CD14-positive monocyte (primary cell): Measurements from ENCODE around the gene IDI1. TPM values are rescaled to one million over a fixed set of nuclear protein-coding genes. Genes with fewer than 3 reads are reported as not detected.

Experiments
- DNase-seq, 3 donors: peaks; one replicate each; pipeline ENCODE4 v3.0.0-alpha.2; 2011 to 2022
- H2AFZ ChIP-seq: 2 replicates; pipeline ENCODE4 v1.6.0; 2012; ENCODE audit warnings: mild to moderate bottlenecking, low read depth, low read length, inconsistent platforms; ENCODE audit not compliant: insufficient read depth, poor library complexity, severe bottlenecking
- H3K27ac ChIP-seq, 2 donors: 1 replicate in 1 of 2; 2 replicates in 1 of 2; pipeline ENCODE4 v1.5.1; 2012 to 2013; ENCODE audit warnings: low read length in 2 of 2, control low read depth in 1 of 2, inconsistent platforms in 1 of 2, low read depth in 1 of 2, mild to moderate bottlenecking in 1 of 2
- H3K27me3 ChIP-seq, 2 donors: one replicate each; pipeline versions ENCODE4 v1.6.0 to v1.6.1; 2011 to 2013; ENCODE audit warnings: low read length in 2 of 2; ENCODE audit not compliant: control insufficient read depth in 2 of 2, insufficient read depth in 2 of 2
- H3K36me3 ChIP-seq, 2 donors: replicated peaks in 1 of 2; 1 replicate in 1 of 2; 2 replicates in 1 of 2; pipeline versions ENCODE4 v1.5.1 to v1.6.1; 2012 to 2013; ENCODE audit warnings: low read length in 2 of 2, control low read depth in 1 of 2, inconsistent platforms in 1 of 2, mild to moderate bottlenecking in 1 of 2; ENCODE audit not compliant: insufficient read depth in 2 of 2, control insufficient read depth in 1 of 2
- H3K4me1 ChIP-seq, 2 donors: 1 replicate in 1 of 2; 2 replicates in 1 of 2; pipeline versions ENCODE4 v1.5.1 to v1.6.1; 2012 to 2013; ENCODE audit warnings: low read length in 2 of 2, control low read depth in 1 of 2, inconsistent platforms in 1 of 2, mild to moderate bottlenecking in 1 of 2, moderate library complexity in 1 of 2; ENCODE audit not compliant: insufficient read depth in 2 of 2, control insufficient read depth in 1 of 2
- H3K4me2 ChIP-seq: replicated peaks from 2 replicates; pipeline ENCODE3; 2012; ENCODE audit warnings: low read length, moderate library complexity, mild to moderate bottlenecking; ENCODE audit not compliant: poor library complexity, severe bottlenecking; ENCODE audit errors: extremely low read depth
- H3K4me3 ChIP-seq, 3 experiments: fragments of 200-600 bp in 1 of 3; sonication (generic) in 1 of 3; replicated peaks in 1 of 3; 1 replicate in 2 of 3; 2 replicates in 1 of 3; pipeline ENCODE4 v1.5.1; 2011 to 2013; ENCODE audit warnings: low read length in 3 of 3, mild to moderate bottlenecking in 3 of 3, control low read depth in 2 of 3, low read depth in 2 of 3, inconsistent platforms in 1 of 3, moderate library complexity in 1 of 3
- H3K79me2 ChIP-seq: 2 replicates; pipeline ENCODE4 v1.6.0; 2012; ENCODE audit warnings: mild to moderate bottlenecking, control low read depth, inconsistent platforms, low read length, moderate library complexity; ENCODE audit not compliant: insufficient read depth
- H3K9ac ChIP-seq: 2 replicates; pipeline ENCODE4 v1.6.0; 2017; ENCODE audit warnings: low read length, mild to moderate bottlenecking; ENCODE audit not compliant: insufficient read depth, poor library complexity, severe bottlenecking
- H3K9me3 ChIP-seq, 2 donors: replicated peaks in 1 of 2; 1 replicate in 1 of 2; 2 replicates in 1 of 2; pipeline versions ENCODE4 v1.5.1 to v1.6.1; 2012 to 2013; ENCODE audit warnings: low read length in 2 of 2, control low read depth in 1 of 2; ENCODE audit not compliant: control insufficient read depth in 1 of 2, insufficient read depth in 1 of 2
- H4K20me1 ChIP-seq: 2 replicates; pipeline ENCODE4 v1.6.0; 2012; ENCODE audit warnings: mild to moderate bottlenecking, low read length, control low read depth, moderate library complexity; ENCODE audit not compliant: insufficient read depth
- H3K27ac Mint-ChIP-seq, 7 donors: one replicate each; pipeline ENCODE4 v1.8.0; 2020; ENCODE audit warnings: mild to moderate bottlenecking in 7 of 7, mixed read lengths in 7 of 7, moderate library complexity in 6 of 7, inconsistent platforms in 2 of 7
- H3K27me3 Mint-ChIP-seq, 3 donors: one replicate each; pipeline ENCODE4 v1.8.0; 2021 to 2022; ENCODE audit warnings: low read depth in 3 of 3, mild to moderate bottlenecking in 3 of 3, mixed read lengths in 3 of 3, moderate library complexity in 3 of 3, inconsistent platforms in 1 of 3
- H3K36me3 Mint-ChIP-seq, 2 donors: one replicate each; pipeline ENCODE4 v1.8.0; 2020; ENCODE audit warnings: mixed read lengths in 2 of 2, inconsistent platforms in 1 of 2, mild to moderate bottlenecking in 1 of 2
- H3K4me1 Mint-ChIP-seq: one replicate; pipeline ENCODE4 v1.8.0; 2020; ENCODE audit warnings: mild to moderate bottlenecking, mixed read lengths
- H3K4me3 Mint-ChIP-seq, 2 donors: one replicate each; pipeline ENCODE4 v1.8.0; 2020; ENCODE audit warnings: mild to moderate bottlenecking in 2 of 2, mixed read lengths in 2 of 2, moderate library complexity in 1 of 2
- H3K9me3 Mint-ChIP-seq, 7 donors: one replicate each; pipeline ENCODE4 v1.8.0; 2020 to 2022; ENCODE audit warnings: mixed read lengths in 7 of 7, mild to moderate bottlenecking in 6 of 7, moderate library complexity in 6 of 7, inconsistent platforms in 2 of 7
- CTCF ChIP-seq: fragments of 200-600 bp; IDR thresholded peaks from one replicate; pipeline ENCODE4 v1.8.0; 2022; ENCODE audit warnings: antibody characterized with exemption, mild to moderate bottlenecking
- WGBS: methylation state at CpG from one replicate; pipeline ENCODE4 v1.1.5; 2013; ENCODE audit warnings: missing lambda C conversion rate; ENCODE audit not compliant: insufficient coverage; 5-methylcytosine and 5-hydroxymethylcytosine counted together
- intact Hi-C, 2 donors: fragments of 100-400 bp; cut with micrococcal nuclease; formaldehyde crosslinking; loops; one replicate each; pipeline versions ENCODE4 v1.15.0 to v1.15.1; 2023
- polyA plus RNA-seq, 3 donors: library from polyadenylated mRNA; depleted of rRNA in 1 of 3; unstranded in 2 of 3; stranded (reverse) in 1 of 3; fragments of 300-500 nt in 2 of 3; fragments of >200 nt in 1 of 3; fragmentation: Illumina TruSeq in 2 of 3; gene quantifications; 1 replicate in 2 of 3; 2 replicates in 1 of 3; pipeline ENCODE4 v1.2.3, GENCODE V29; 2012 to 2021

IDI1 gene
- polyA plus RNA-seq, 3 donors: 35.0 to 139 (median 46.9) TPM

- no peak for TF ChIP-seq CTCF
- Mint-ChIP-seq H3K9me3 (no peaks in the 10 kb centered on the region), H3K27ac (peak overlapping the region in 5 of 7 donors; percentile 4 to 88 (median 65))
These were observed 25.3 kb upstream of the IDI1 start for GRCh38 chr10:1074052-1074747.

GRCh38 chr10:1070919-1071318 is 22.0 kb upstream of the IDI1 start:
- no peak overlapping the region for H3K4me2 ChIP-seq
- no peak for TF ChIP-seq CTCF
- H2AFZ ChIP-seq: no peak overlapping the region
- Mint-ChIP-seq H3K4me3 (no peak overlapping the region), H3K27me3 (no peaks in the 10 kb centered on the region), H3K36me3 (peaks cover 37 to 39% of the 10 kb centered on the region in 2 donors), H3K9me3 (no peaks in the 10 kb centered on the region), H3K27ac (peak overlapping the region in 2 of 7 donors; percentile 40 to 74), H3K4me1 (peaks cover 28% of the 10 kb centered on the region)
- no peak overlapping the region for H3K27ac ChIP-seq
- peaks cover 30 to 45% of the 10 kb centered on the region in 2 donors for H3K36me3 ChIP-seq
- H3K79me2 ChIP-seq: peaks cover 93% of the 10 kb centered on the region
- peaks cover 11 to 21% of the 10 kb centered on the region in 2 donors for H3K4me1 ChIP-seq
- 95% methylated on average over 4 of the region's 7 CpGs for WGBS
- no peaks in the 10 kb centered on the region for H3K27me3 ChIP-seq
- no peak for DNase-seq
- H3K9ac ChIP-seq: no peak overlapping the region
- H3K4me3 ChIP-seq: no peak overlapping the region
- intact Hi-C loops: no loop called here
- H3K9me3 ChIP-seq: no peaks in the 10 kb centered on the region
- H4K20me1 ChIP-seq: peaks cover 87% of the 10 kb centered on the region

More at GRCh38 chr10:1074052-1074747, 25.3 kb upstream of the IDI1 start:
- Mint-ChIP-seq H3K36me3 (peaks cover 53 to 69% of the 10 kb centered on the region in 2 donors), H3K4me3 (no peak overlapping the region), H3K4me1 (peaks cover 14% of the 10 kb centered on the region), H3K27me3 (no peaks in the 10 kb centered on the region)
- DNase-seq: no peak
- Histone ChIP-seq H4K20me1 (peaks cover 82% of the 10 kb centered on the region), H3K27ac (peak overlapping the region in 1 of 2 donors; percentile 26), H3K4me1 (peaks cover 8 to 14% of the 10 kb centered on the region in 2 donors), H3K4me2 (no peak overlapping the region), H2AFZ (no peak overlapping the region), H3K4me3 (no peak overlapping the region), H3K9me3 (no peaks in the 10 kb centered on the region), H3K9ac (no peak overlapping the region), H3K79me2 (peaks cover 68% of the 10 kb centered on the region), H3K36me3 (peaks cover 53 to 77% of the 10 kb centered on the region in 2 donors), H3K27me3 (no peaks in the 10 kb centered on the region)
- 90% methylated on average over 18 of the region's 24 CpGs for WGBS
- intact Hi-C loops: no loop called here
